ENCODE results near the gene PSMB3. TPM values are rescaled to one million over a fixed set of nuclear protein-coding genes. Genes with fewer than 3 reads are reported as not detected.

The PSMB3 gene
- total and polyA plus RNA-seq, 9 of the 15 experiments (the other 6 are each of a cell fraction or from before 2014, with no cell fraction given) = 460 to 2,775 (median 574) TPM

DNA sequence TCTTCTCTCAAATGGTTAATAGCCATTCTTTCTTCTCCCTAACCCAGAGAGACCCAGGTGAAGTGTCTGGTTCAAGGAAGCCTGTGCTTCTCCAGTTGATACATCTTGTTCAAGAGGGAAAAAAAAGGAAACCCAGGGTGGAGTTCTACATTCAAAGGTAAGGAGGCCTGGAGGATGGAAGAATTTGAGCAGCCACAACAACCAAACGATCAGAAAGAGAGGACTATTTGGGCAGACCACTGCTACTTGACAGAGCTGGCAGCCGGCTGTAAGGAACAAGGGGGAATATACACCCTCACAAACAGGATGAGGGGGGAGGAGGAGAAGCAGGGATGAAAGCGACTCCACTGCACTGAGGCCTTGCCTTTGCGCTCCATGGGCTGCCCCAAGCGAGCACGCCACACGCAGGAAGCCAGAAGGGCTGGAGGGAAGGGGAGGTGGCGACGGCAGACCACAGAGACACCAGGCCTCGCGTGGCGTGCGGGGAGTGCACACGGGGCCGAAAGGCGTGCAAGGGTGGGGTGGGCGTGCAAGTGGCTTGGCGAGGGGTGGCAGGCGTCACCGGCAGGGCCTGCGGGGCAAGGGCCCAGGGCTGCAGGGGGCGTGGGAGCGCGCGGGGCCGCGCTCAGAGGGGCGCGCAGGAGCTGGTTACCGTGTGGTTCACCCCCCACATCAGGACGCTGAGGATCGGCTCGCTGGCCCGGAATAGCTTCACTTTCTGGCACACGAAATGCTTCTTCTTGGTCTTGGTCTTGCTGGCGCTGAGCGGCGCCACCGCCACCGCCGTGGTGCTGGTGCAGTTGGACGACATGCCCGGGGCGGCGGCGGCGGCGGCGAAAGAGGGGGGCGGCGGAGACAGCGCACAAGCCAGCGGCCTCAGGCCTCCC, 46.3 kb downstream of the PSMB3 start (continued):
- TF ChIP-seq, protein P1, sequence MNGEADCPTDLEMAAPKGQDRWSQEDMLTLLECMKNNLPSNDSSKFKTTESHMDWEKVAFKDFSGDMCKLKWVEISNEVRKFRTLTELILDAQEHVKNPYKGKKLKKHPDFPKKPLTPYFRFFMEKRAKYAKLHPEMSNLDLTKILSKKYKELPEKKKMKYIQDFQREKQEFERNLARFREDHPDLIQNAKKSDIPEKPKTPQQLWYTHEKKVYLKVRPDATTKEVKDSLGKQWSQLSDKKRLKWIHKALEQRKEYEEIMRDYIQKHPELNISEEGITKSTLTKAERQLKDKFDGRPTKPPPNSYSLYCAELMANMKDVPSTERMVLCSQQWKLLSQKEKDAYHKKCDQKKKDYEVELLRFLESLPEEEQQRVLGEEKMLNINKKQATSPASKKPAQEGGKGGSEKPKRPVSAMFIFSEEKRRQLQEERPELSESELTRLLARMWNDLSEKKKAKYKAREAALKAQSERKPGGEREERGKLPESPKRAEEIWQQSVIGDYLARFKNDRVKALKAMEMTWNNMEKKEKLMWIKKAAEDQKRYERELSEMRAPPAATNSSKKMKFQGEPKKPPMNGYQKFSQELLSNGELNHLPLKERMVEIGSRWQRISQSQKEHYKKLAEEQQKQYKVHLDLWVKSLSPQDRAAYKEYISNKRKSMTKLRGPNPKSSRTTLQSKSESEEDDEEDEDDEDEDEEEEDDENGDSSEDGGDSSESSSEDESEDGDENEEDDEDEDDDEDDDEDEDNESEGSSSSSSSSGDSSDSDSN (IDR thresholded peaks at IDR 0.05; ENCODE audit: borderline replicate concordance in 1 of 2, low read depth in 2 of 2, low read length in 2 of 2) = peak in 1 of 2 experiments; percentile 59; a peak in 1 of 4 replicates
- no peak for TF ChIP-seq SP2 (IDR thresholded peaks at IDR 0.05; ENCODE audit: extremely low read depth, low read depth, low read length, poor library complexity, severe bottlenecking)
- no peak for TF ChIP-seq BCL6 (CRISPR knock-in tag; IDR thresholded peaks at IDR 0.05)
- no peak for TF ChIP-seq CBX3 (IDR thresholded peaks at IDR 0.05; ENCODE audit: borderline replicate concordance in 1 of 2, low read length in 2 of 2)
- no peak for TF ChIP-seq BCOR (IDR thresholded peaks at IDR 0.05)
- no peak for TF ChIP-seq PPARD (CRISPR knock-in tag; IDR thresholded peaks at IDR 0.05)
- no peak for TF ChIP-seq NR4A1 (CRISPR knock-in tag; IDR thresholded peaks at IDR 0.05)
- TF ChIP-seq NR4A1 (tag; IDR thresholded peaks at IDR 0.05) = no peak
- no peak for TF ChIP-seq MIER1 (IDR thresholded peaks at IDR 0.05; ENCODE audit: low read depth)
- TF ChIP-seq ZBED1 (IDR thresholded peaks at IDR 0.05) = no peak
- no peak for TF ChIP-seq ZNF143 (CRISPR knock-in tag; IDR thresholded peaks at IDR 0.05)
- no peak for TF ChIP-seq RCOR1 (IDR thresholded peaks at IDR 0.05; ENCODE audit: borderline replicate concordance in 1 of 2, low read depth in 2 of 2, low read length in 2 of 2)
- TF ChIP-seq, protein P2, sequence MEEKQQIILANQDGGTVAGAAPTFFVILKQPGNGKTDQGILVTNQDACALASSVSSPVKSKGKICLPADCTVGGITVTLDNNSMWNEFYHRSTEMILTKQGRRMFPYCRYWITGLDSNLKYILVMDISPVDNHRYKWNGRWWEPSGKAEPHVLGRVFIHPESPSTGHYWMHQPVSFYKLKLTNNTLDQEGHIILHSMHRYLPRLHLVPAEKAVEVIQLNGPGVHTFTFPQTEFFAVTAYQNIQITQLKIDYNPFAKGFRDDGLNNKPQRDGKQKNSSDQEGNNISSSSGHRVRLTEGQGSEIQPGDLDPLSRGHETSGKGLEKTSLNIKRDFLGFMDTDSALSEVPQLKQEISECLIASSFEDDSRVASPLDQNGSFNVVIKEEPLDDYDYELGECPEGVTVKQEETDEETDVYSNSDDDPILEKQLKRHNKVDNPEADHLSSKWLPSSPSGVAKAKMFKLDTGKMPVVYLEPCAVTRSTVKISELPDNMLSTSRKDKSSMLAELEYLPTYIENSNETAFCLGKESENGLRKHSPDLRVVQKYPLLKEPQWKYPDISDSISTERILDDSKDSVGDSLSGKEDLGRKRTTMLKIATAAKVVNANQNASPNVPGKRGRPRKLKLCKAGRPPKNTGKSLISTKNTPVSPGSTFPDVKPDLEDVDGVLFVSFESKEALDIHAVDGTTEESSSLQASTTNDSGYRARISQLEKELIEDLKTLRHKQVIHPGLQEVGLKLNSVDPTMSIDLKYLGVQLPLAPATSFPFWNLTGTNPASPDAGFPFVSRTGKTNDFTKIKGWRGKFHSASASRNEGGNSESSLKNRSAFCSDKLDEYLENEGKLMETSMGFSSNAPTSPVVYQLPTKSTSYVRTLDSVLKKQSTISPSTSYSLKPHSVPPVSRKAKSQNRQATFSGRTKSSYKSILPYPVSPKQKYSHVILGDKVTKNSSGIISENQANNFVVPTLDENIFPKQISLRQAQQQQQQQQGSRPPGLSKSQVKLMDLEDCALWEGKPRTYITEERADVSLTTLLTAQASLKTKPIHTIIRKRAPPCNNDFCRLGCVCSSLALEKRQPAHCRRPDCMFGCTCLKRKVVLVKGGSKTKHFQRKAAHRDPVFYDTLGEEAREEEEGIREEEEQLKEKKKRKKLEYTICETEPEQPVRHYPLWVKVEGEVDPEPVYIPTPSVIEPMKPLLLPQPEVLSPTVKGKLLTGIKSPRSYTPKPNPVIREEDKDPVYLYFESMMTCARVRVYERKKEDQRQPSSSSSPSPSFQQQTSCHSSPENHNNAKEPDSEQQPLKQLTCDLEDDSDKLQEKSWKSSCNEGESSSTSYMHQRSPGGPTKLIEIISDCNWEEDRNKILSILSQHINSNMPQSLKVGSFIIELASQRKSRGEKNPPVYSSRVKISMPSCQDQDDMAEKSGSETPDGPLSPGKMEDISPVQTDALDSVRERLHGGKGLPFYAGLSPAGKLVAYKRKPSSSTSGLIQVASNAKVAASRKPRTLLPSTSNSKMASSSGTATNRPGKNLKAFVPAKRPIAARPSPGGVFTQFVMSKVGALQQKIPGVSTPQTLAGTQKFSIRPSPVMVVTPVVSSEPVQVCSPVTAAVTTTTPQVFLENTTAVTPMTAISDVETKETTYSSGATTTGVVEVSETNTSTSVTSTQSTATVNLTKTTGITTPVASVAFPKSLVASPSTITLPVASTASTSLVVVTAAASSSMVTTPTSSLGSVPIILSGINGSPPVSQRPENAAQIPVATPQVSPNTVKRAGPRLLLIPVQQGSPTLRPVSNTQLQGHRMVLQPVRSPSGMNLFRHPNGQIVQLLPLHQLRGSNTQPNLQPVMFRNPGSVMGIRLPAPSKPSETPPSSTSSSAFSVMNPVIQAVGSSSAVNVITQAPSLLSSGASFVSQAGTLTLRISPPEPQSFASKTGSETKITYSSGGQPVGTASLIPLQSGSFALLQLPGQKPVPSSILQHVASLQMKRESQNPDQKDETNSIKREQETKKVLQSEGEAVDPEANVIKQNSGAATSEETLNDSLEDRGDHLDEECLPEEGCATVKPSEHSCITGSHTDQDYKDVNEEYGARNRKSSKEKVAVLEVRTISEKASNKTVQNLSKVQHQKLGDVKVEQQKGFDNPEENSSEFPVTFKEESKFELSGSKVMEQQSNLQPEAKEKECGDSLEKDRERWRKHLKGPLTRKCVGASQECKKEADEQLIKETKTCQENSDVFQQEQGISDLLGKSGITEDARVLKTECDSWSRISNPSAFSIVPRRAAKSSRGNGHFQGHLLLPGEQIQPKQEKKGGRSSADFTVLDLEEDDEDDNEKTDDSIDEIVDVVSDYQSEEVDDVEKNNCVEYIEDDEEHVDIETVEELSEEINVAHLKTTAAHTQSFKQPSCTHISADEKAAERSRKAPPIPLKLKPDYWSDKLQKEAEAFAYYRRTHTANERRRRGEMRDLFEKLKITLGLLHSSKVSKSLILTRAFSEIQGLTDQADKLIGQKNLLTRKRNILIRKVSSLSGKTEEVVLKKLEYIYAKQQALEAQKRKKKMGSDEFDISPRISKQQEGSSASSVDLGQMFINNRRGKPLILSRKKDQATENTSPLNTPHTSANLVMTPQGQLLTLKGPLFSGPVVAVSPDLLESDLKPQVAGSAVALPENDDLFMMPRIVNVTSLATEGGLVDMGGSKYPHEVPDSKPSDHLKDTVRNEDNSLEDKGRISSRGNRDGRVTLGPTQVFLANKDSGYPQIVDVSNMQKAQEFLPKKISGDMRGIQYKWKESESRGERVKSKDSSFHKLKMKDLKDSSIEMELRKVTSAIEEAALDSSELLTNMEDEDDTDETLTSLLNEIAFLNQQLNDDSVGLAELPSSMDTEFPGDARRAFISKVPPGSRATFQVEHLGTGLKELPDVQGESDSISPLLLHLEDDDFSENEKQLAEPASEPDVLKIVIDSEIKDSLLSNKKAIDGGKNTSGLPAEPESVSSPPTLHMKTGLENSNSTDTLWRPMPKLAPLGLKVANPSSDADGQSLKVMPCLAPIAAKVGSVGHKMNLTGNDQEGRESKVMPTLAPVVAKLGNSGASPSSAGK (IDR thresholded peaks at IDR 0.05) = no peak
- 0 out of 4 replicates have a peak, but pooled peaks of 1 of the 2 experiments have one; percentile 4 for TF ChIP-seq FOXK2 (conservative IDR thresholded peaks at IDR 0.05 in 1 of 2, IDR thresholded peaks at IDR 0.05 in 1 of 2; ENCODE audit: low read depth in 2 of 2)

Data from K562 (cell line).